ENCODE measurements around the gene ZNF362.

Gene ZNF362

GRCh38 chr1:33320619-33321165, 64.4 kb downstream of the ZNF362 start, which contains the start of gene A3GALT2:
TSS of gene A3GALT2 (minus strand) at chr1:33321098. CDS start at chr1:33321098, 0 bp downstream.
- no peak within 1 kb of the TSS for H3K4me3 ChIP-seq (ENCODE audit: low read depth, low read length)
- no peak for TF ChIP-seq CTCF (IDR thresholded peaks at IDR 0.05; ENCODE audit: low read depth, low read length)

DNA sequence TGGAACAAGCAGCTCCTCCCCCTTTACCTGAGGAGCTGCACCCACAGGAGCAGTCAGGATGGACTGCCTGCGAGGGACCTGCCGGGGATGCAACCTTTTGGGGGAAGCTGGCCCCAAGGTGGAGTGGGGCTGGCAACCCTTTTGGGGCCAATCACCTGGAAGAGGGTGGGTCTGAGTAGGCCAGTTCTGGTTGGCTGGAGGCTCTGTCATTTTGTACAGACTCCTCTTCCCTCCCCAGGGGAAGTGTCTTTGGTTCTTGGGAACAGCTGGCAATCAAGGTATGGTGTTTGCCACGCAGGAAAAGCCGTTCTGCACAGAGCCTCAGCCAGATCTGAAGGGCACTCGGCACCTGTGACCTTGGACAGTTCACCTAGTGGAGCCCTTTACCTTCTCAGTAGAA, 64.9 kb downstream of the ZNF362 start:
- no peak for TF ChIP-seq CTCF (IDR thresholded peaks at IDR 0.05; ENCODE audit: low read depth, low read length)
- no peak overlapping the region for H3K4me3 ChIP-seq (ENCODE audit: low read depth, low read length)

GRCh38 chr1:33322109-33322508, 65.8 kb downstream of the ZNF362 start:
- H3K4me3 ChIP-seq (ENCODE audit: low read depth, low read length): no peak overlapping the region
- TF ChIP-seq CTCF (IDR thresholded peaks at IDR 0.05; ENCODE audit: low read depth, low read length): no peak

DNA sequence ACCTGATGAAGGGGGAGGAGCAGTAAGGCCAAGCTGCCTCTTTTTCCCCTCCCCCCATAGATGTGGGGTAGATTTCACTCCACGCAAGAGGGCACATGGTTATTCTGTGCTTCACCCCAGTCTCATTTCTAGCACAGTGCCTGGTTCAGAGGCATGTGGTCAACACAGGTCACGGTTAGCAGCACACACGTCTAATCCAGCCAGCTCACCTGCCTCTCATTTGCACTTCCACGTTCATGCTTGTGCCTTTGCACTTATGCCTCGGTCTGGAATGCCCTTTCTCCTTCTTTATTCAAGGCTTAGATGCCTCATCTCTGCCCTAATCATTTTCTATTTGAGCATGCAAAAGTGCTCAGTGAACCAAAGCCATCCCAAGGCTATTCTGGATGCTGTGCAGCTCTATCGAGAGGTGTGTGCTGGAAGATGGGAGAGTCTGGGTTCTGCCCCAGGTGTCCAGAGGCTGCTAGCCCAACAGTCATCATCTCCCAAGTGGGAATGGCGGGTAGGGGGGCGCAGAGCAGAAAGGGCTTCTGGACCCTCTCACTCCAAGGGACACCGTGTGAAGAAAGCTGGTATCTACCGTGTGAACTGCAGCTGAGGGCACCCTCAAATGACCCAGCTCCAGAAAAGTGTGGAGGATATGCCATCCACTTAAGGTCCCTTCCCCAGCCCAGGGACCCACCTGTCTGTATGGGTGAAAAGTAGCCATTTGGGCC, 66.7 kb downstream of the ZNF362 start:
- no peak overlapping the region for H3K4me3 ChIP-seq (ENCODE audit: low read depth, low read length)
- no peak for TF ChIP-seq CTCF (IDR thresholded peaks at IDR 0.05; ENCODE audit: low read depth, low read length)

DNA sequence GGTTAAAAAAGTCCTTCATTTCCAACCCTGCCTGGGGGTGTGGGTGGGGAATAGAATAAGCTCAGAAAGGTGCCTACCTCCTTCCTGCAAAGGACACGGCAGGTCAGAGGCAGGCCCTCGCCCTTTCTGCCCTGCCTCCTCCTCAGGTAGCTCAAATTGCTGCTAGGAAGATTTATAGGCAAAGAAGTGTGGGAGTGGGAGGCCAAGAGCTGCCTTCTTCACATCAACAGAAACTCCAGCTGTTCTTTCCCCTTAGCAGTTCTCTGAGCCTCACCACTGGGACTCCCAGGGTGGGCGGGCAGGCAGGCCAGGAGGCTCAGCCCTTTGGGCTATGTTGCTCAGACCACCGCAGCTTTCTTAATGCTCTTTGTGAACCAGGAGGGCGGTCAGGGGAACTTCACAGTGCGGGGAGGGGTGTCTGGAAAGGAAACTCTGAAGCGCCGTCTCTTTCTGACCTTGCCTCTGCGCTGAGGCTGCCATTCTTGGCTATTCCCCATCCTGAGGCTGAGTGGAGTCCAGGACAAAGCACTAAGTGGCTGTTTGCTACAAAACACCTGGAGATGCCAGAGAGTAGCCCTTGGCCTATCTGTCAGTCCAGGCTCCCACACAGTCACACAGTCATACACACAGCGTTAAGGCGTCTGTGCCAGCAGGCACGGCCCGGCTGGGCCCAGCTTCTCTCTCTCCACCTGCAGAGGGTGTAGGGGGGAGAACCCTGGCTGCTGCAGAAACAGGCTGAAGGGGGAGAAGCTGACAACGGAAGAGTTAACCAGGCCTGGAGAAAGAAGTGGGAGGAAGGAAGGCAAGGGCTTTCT, 67.6 kb downstream of the ZNF362 start:
- H3K4me3 ChIP-seq (ENCODE audit: low read depth, low read length): no peak overlapping the region
- no peak for TF ChIP-seq CTCF (IDR thresholded peaks at IDR 0.05; ENCODE audit: low read depth, low read length)

DNA sequence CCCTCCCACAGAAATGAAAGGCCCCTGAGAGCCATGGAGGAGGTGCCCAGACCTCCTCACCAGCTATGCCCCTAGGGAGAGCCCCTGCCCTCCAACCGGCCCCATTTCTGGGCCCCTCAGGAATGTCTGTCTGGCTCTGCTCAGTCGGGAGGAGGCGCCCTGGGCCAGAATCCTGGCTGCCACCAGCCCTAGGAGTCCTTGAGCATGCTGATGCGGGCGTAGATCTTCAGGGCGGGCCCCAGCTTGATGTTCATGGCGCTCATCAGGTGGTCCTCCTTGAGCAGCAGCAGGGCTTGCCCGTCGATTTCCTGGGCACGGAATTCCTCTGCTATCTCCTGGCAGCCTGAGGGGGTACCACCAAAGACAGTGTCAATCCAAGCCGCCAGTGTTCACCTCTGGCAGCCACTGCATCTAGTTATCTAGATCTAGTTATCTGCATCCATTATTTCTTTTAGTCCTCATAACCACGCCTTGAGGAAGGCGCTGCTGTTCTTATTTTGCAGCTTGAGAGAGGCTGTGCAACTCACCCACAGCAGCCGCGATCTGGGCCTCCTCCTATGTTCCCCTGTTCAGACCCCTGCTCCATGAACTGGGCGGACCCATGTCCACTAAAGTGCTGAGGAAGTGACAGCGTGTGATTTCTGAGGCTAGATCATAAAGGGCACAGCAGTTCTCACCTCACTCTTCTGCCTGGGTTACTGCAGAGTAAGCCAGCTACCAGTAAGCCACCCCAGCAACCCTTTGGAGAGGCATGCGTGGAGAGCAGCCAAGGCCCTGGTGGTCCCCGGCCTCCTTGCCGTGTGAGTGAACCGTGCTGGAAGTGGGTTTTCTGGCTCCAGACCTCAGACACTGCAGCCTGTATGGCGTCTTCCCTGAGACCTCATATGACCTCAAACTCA, 68.6 kb downstream of the ZNF362 start:
- no peak for TF ChIP-seq CTCF (IDR thresholded peaks at IDR 0.05; ENCODE audit: low read depth, low read length)
- H3K4me3 ChIP-seq (ENCODE audit: low read depth, low read length): no peak overlapping the region

All from WI38 (cell line).